ENCODE data around the gene JPH2.

The JPH2 gene

GRCh38 chr20:44222633-44223368 lies 35.8 kb upstream of the JPH2 start:
- TF ChIP-seq EZH2phosphoT487 (conservative IDR thresholded peaks at IDR 0.05; ENCODE audit: low read length): no peak
- TF ChIP-seq CTCF (IDR thresholded peaks at IDR 0.05; ENCODE audit: insufficient read depth, low read length, poor library complexity, severe bottlenecking): no peak
- Histone ChIP-seq H3K9me3 (ENCODE audit: insufficient read depth, low read length) (no peaks in the 10 kb centered on the region), H3F3A (ENCODE audit: insufficient read depth) (no peaks in the 10 kb centered on the region), H4K20me1 (ENCODE audit: low read depth, low read length) (no peaks in the 10 kb centered on the region), H2AFZ (ENCODE audit: low read depth, low read length, severe bottlenecking) (no peak overlapping the region), H3K27ac (ENCODE audit: low read depth, low read length) (no peak overlapping the region), H3K9me2 (replicated peaks; ENCODE audit: insufficient read depth, low read length) (no peaks in the 10 kb centered on the region), H3K9ac (ENCODE audit: low read length) (no peak overlapping the region), H3K36me3 (ENCODE audit: low read length) (no peaks in the 10 kb centered on the region), H3K79me2 (ENCODE audit: insufficient read depth, low read length) (no peaks in the 10 kb centered on the region), H3K4me2 (ENCODE audit: low read depth, low read length, poor library complexity, severe bottlenecking) (no peak overlapping the region), H3K27me3 (ENCODE audit: low read length) (no peaks in the 10 kb centered on the region), H3K4me3 (ENCODE audit: insufficient read depth, low read length, poor library complexity, severe bottlenecking) (no peak overlapping the region)

- Histone ChIP-seq H3K27ac (ENCODE audit: low read depth, low read length) (no peak overlapping the region), H4K20me1 (ENCODE audit: low read depth, low read length) (no peaks in the 10 kb centered on the region), H3K9ac (ENCODE audit: low read length) (no peak overlapping the region), H3K79me2 (ENCODE audit: insufficient read depth, low read length) (no peaks in the 10 kb centered on the region), H3F3A (ENCODE audit: insufficient read depth) (no peaks in the 10 kb centered on the region), H3K4me3 (ENCODE audit: insufficient read depth, low read length, poor library complexity, severe bottlenecking) (no peak overlapping the region), H3K4me2 (ENCODE audit: low read depth, low read length, poor library complexity, severe bottlenecking) (no peak overlapping the region), H3K27me3 (ENCODE audit: low read length) (no peaks in the 10 kb centered on the region), H3K36me3 (ENCODE audit: low read length) (no peaks in the 10 kb centered on the region), H2AFZ (ENCODE audit: low read depth, low read length, severe bottlenecking) (no peak overlapping the region), H3K9me3 (ENCODE audit: insufficient read depth, low read length) (no peaks in the 10 kb centered on the region), H3K9me2 (replicated peaks; ENCODE audit: insufficient read depth, low read length) (no peaks in the 10 kb centered on the region)
- no peak for TF ChIP-seq EZH2phosphoT487 (conservative IDR thresholded peaks at IDR 0.05; ENCODE audit: low read length)
- TF ChIP-seq CTCF (IDR thresholded peaks at IDR 0.05; ENCODE audit: insufficient read depth, low read length, poor library complexity, severe bottlenecking): no peak
Measured at GRCh38 chr20:44222027-44222426, 35.0 kb upstream of the JPH2 start.

GRCh38 chr20:44221368-44221954 lies 34.5 kb upstream of the JPH2 start:
- Histone ChIP-seq H2AFZ (ENCODE audit: low read depth, low read length, severe bottlenecking) (no peak overlapping the region), H3K9me2 (replicated peaks; ENCODE audit: insufficient read depth, low read length) (no peaks in the 10 kb centered on the region), H4K20me1 (ENCODE audit: low read depth, low read length) (no peaks in the 10 kb centered on the region), H3F3A (ENCODE audit: insufficient read depth) (no peaks in the 10 kb centered on the region), H3K9me3 (ENCODE audit: insufficient read depth, low read length) (no peaks in the 10 kb centered on the region), H3K27me3 (ENCODE audit: low read length) (no peaks in the 10 kb centered on the region), H3K9ac (ENCODE audit: low read length) (no peak overlapping the region), H3K27ac (ENCODE audit: low read depth, low read length) (no peak overlapping the region), H3K4me2 (ENCODE audit: low read depth, low read length, poor library complexity, severe bottlenecking) (no peak overlapping the region), H3K79me2 (ENCODE audit: insufficient read depth, low read length) (no peaks in the 10 kb centered on the region), H3K36me3 (ENCODE audit: low read length) (no peaks in the 10 kb centered on the region), H3K4me3 (ENCODE audit: insufficient read depth, low read length, poor library complexity, severe bottlenecking) (no peak overlapping the region)
- TF ChIP-seq CTCF (IDR thresholded peaks at IDR 0.05; ENCODE audit: insufficient read depth, low read length, poor library complexity, severe bottlenecking) (no peak), EZH2phosphoT487 (conservative IDR thresholded peaks at IDR 0.05; ENCODE audit: low read length) (no peak)

All from SU-DHL-6 (cell line).